ENCODE data around the gene GDPGP1. TPM values are rescaled to one million over a fixed set of nuclear protein-coding genes. Genes with fewer than 3 reads are reported as not detected.

GDPGP1 gene
- total RNA-seq, 1 experiment from 2014 or later = 15.4 TPM

GRCh38 chr15:90232941-90233386 lies 1.0 kb upstream of the GDPGP1 start:
- ChIA-PET CTCF (interaction anchor here (0.7 to 2.7 kb wide), 9 partner anchors 10 to 146 kb away, joined by 3 to 26 read pairs (median 5); partner anchors contain the start of gene TTLL13), POLR2A (interaction anchor here (0.9 to 1.9 kb wide), 6 partner anchors 10 to 88 kb away, joined by 3 to 9 read pairs (median 5); no protein-coding TSS in a partner anchor), RAD21 (ENCODE audit: low non-redundant PET in 1 of 2, low total read pairs in 2 of 2, uncharacterized antibody in 2 of 2, unreplicated experiment in 2 of 2) (interaction anchor here in 1 of 2 experiments (1.3 kb wide), 2 partner anchors 17 to 90 kb away, joined by 3 to 6 read pairs; no protein-coding TSS in a partner anchor)
- no peak for ATAC-seq
- Histone ChIP-seq H2AFZ (ENCODE audit: low read depth, low read length, poor library complexity, severe bottlenecking) (no peak overlapping the region), H3K27ac (ENCODE audit: low read depth, low read length) (peak overlapping the region; percentile 69), H3K4me1 (ENCODE audit: control insufficient read depth in 1 of 2, insufficient read depth in 2 of 2, low read length in 2 of 2) (peaks cover 9 to 49% of the 10 kb centered on the region in 2 experiments; a peak in 3 of 4 replicates), H3K36me3 (ENCODE audit: control insufficient read depth in 1 of 2, insufficient read depth in 2 of 2, low read length in 2 of 2) (peaks cover 14 to 30% of the 10 kb centered on the region in 2 experiments), H3K9me3 (ENCODE audit: control insufficient read depth in 1 of 2, insufficient read depth in 1 of 2, low read depth in 1 of 2, low read length in 2 of 2) (no peaks in the 10 kb centered on the region), H3K9ac (ENCODE audit: low read length) (peak overlapping the region; percentile 85), H3K9me2 (ENCODE audit: insufficient read depth) (no peaks in the 10 kb centered on the region), H4K20me1 (ENCODE audit: insufficient read depth) (no peaks in the 10 kb centered on the region), H3K4me2 (ENCODE audit: low read length) (peak overlapping the region; percentile 89), H3K4me3 (replicated peaks in 1 of 2; ENCODE audit: low read depth in 1 of 2, low read length in 2 of 2) (peak overlapping the region; percentile 67 to 87), H3K79me2 (ENCODE audit: insufficient read depth, low read length) (peaks cover 15% of the 10 kb centered on the region), H3K27me3 (ENCODE audit: insufficient read depth, low read length) (no peaks in the 10 kb centered on the region)
- DNase-seq (ENCODE audit: low read depth, low spot score) = no peak
- no TSS peak for BruUV-seq (replicated peaks)
- intact Hi-C loops (cut with micrococcal nuclease) = no loop called here
- TF ChIP-seq RAD21 (IDR thresholded peaks at IDR 0.05; ENCODE audit: low read depth) (no peak), CTCF (IDR thresholded peaks at IDR 0.05 in 2 of 3, conservative IDR thresholded peaks at IDR 0.05 in 1 of 3; ENCODE audit: borderline replicate concordance in 1 of 3, insufficient read depth in 1 of 3, low read depth in 2 of 3, low read length in 2 of 3) (peak in 1 of 3 experiments; percentile 34; a peak in 1 of 6 replicates)

GRCh38 chr15:90233387-90234095 lies 468 bp upstream of the GDPGP1 start, which contains the start of gene CIB1:
Gene CIB1, minus strand, starts transcription at chr15:90233941. Its CDS starts 56 bp downstream, at chr15:90233885.
- BruUV-seq (replicated peaks) = TSS peak; percentile 67
- ChIA-PET POLR2A (interaction anchor here (0.5 to 1.9 kb wide), 14 partner anchors 11 to 340 kb away, joined by 3 to 9 read pairs (median 4); partner anchors contain the start of genes AP3S2, IDH2 and TTLL13), CTCF (interaction anchor here (0.6 to 2.7 kb wide), 14 partner anchors 11 to 147 kb away, joined by 3 to 26 read pairs (median 4); partner anchors contain the start of gene TTLL13), RAD21 (ENCODE audit: low non-redundant PET in 1 of 2, low total read pairs in 2 of 2, uncharacterized antibody in 2 of 2, unreplicated experiment in 2 of 2) (interaction anchor here in 1 of 2 experiments (1.3 kb wide), 2 partner anchors 16 to 90 kb away, joined by 3 to 6 read pairs; no protein-coding TSS in a partner anchor)
- Histone ChIP-seq H3K4me1 (ENCODE audit: control insufficient read depth in 1 of 2, insufficient read depth in 2 of 2, low read length in 2 of 2) (peaks cover 9 to 49% of the 10 kb centered on the region in 2 experiments; a peak in 3 of 4 replicates), H2AFZ (ENCODE audit: low read depth, low read length, poor library complexity, severe bottlenecking) (no peak within 1 kb of the TSS), H3K9me2 (ENCODE audit: insufficient read depth) (no peaks in the 10 kb centered on the region), H3K4me3 (replicated peaks in 1 of 2; ENCODE audit: low read depth in 1 of 2, low read length in 2 of 2) (peak within 1 kb of the TSS; percentile 67 to 87), H3K27ac (ENCODE audit: low read depth, low read length) (peak within 1 kb of the TSS; percentile 69), H3K9ac (ENCODE audit: low read length) (peak within 1 kb of the TSS; percentile 85), H3K9me3 (ENCODE audit: control insufficient read depth in 1 of 2, insufficient read depth in 1 of 2, low read depth in 1 of 2, low read length in 2 of 2) (no peaks in the 10 kb centered on the region), H4K20me1 (ENCODE audit: insufficient read depth) (no peaks in the 10 kb centered on the region), H3K27me3 (ENCODE audit: insufficient read depth, low read length) (no peaks in the 10 kb centered on the region), H3K4me2 (ENCODE audit: low read length) (peak within 1 kb of the TSS; percentile 89), H3K79me2 (ENCODE audit: insufficient read depth, low read length) (peaks cover 15% of the 10 kb centered on the region), H3K36me3 (ENCODE audit: control insufficient read depth in 1 of 2, insufficient read depth in 2 of 2, low read length in 2 of 2) (peaks cover 11 to 27% of the 10 kb centered on the region in 2 experiments; a peak in 3 of 4 replicates)
- TF ChIP-seq POLR2AphosphoS5 (IDR thresholded peaks at IDR 0.05; ENCODE audit: low read depth, low read length) (peak; percentile 66), CBX3 (IDR thresholded peaks at IDR 0.05; ENCODE audit: low read depth) (no peak), CTCF (IDR thresholded peaks at IDR 0.05 in 2 of 3, conservative IDR thresholded peaks at IDR 0.05 in 1 of 3; ENCODE audit: borderline replicate concordance in 1 of 3, insufficient read depth in 1 of 3, low read depth in 2 of 3, low read length in 2 of 3) (peak in 1 of 3 experiments; percentile 37; a peak in 1 of 6 replicates), CEBPB (IDR thresholded peaks at IDR 0.05; ENCODE audit: low read depth) (no peak), YY1 (IDR thresholded peaks at IDR 0.05; ENCODE audit: extremely low read depth, insufficient replicate concordance, low read depth, low read length) (peak; percentile 36), ZFX (IDR thresholded peaks at IDR 0.05) (peak; percentile 83; the same call in 1 of the 2 replicates)
- peak; percentile 93 for ATAC-seq
- intact Hi-C loops (cut with micrococcal nuclease) = no loop called here
- DNase-seq (ENCODE audit: low read depth, low spot score) = peak; percentile 92

Measured in HCT116 (cell line).